HepG2 (cell line): ENCODE data around the gene KRTAP27-1. TPM values are rescaled to one million over a fixed set of nuclear protein-coding genes. Genes with fewer than 3 reads are reported as not detected.
A peak's percentile ranks its signal among the peaks of the same experiment; 100 is the strongest.

ENCODE experiments used
- ATAC-seq: fragments of 200-7000 bp; cut with Tn5 transposase; 3 replicates; pipeline ENCODE4 v1.9.1; 2020; ENCODE audit warnings: mild to moderate bottlenecking, moderate library complexity
- BruUV-seq: library from RNA; stranded (reverse); fragments of 400-500 nt; replicated peaks from 2 replicates; lab custom pipeline; 2021; lab: Mats Ljungman, UMichigan
- CTCF ChIA-PET: fragments of 300-600 bp; formaldehyde crosslinking; extraction: SDS; loops from one replicate; lab custom pipeline; 2021; ENCODE audit warnings: low total read pairs, inconsistent platforms, low intra/inter-chr PET ratio; lab: Yijun Ruan, JAX
- POLR2A ChIA-PET: fragments of 350-600 bp; sonication (Branson Sonifier 250); formaldehyde crosslinking; loops from one replicate; lab custom pipeline; 2020; ENCODE audit warnings: antibody characterized with exemption, inconsistent platforms; lab: Yijun Ruan, JAX
- DNase-seq: peaks from one replicate; pipeline ENCODE4 v3.0.0-alpha.2; 2015; ENCODE audit warnings: low spot score
- FAIRE-seq: peaks from 3 replicates; lab custom pipeline; 2011; peaks lifted over from hg19 to GRCh38; lab: Jason Lieb, UNC
- H2AFZ ChIP-seq: one replicate; pipeline ENCODE4 v1.6.1; 2011; ENCODE audit warnings: low read length, inconsistent platforms
- H3K27ac ChIP-seq: fragments of 300-600 bp; 3 replicates; pipeline ENCODE4 v1.8.0; 2011; ENCODE audit warnings: mixed run types, mild to moderate bottlenecking, mixed read lengths, low read length, inconsistent platforms; ENCODE audit not compliant: insufficient read depth; ENCODE audit errors: extremely low read length
- H3K27me3 ChIP-seq, 2 experiments: fragments of 200-600 bp in 1 of 2; 2 replicates in 1 of 2; 3 replicates in 1 of 2; pipeline versions ENCODE4 v1.6.0 to v1.8.0; 2011; ENCODE audit warnings: low read length in 2 of 2, mild to moderate bottlenecking in 2 of 2, moderate library complexity in 2 of 2, inconsistent platforms in 1 of 2; ENCODE audit not compliant: insufficient read depth in 2 of 2, control insufficient read depth in 1 of 2
- H3K36me3 ChIP-seq, 2 experiments: fragments of 200-600 bp in 1 of 2; replicated peaks in 1 of 2; 2 replicates in 1 of 2; 3 replicates in 1 of 2; pipeline versions ENCODE4 v1.5.1 to v1.8.0; 2011; ENCODE audit warnings: low read length in 2 of 2, inconsistent platforms in 1 of 2; ENCODE audit not compliant: insufficient read depth in 2 of 2, control insufficient read depth in 1 of 2
- H3K4me1 ChIP-seq: 2 replicates; pipeline ENCODE4 v1.5.1; 2012; ENCODE audit warnings: low read length, inconsistent platforms; ENCODE audit not compliant: insufficient read depth
- H3K4me2 ChIP-seq: 2 replicates; pipeline ENCODE4 v1.6.0; 2011; ENCODE audit warnings: low read depth, low read length, inconsistent platforms
- H3K4me3 ChIP-seq, 3 experiments: fragments of 200-600 bp in 1 of 3; sonication (generic), shearing (Covaris generic) in 1 of 3; replicated peaks in 1 of 3; 2 replicates each; pipeline ENCODE4 v1.5.1; 2011 to 2016; ENCODE audit warnings: low read length in 3 of 3, inconsistent platforms in 2 of 3, low read depth in 2 of 3, mild to moderate bottlenecking in 2 of 3, control low read depth in 1 of 3, mixed read lengths in 1 of 3; ENCODE audit not compliant: insufficient read depth in 1 of 3
- H3K79me2 ChIP-seq: one replicate; pipeline ENCODE4 v1.6.1; 2011; ENCODE audit warnings: low read length, inconsistent platforms; ENCODE audit not compliant: insufficient read depth
- H3K9ac ChIP-seq: 2 replicates; pipeline ENCODE4 v1.6.0; 2011; ENCODE audit warnings: mild to moderate bottlenecking, low read depth, low read length, inconsistent platforms; ENCODE audit not compliant: insufficient read depth
- H3K9me3 ChIP-seq: 2 replicates; pipeline ENCODE4 v1.5.1; 2012; ENCODE audit warnings: mild to moderate bottlenecking, low read length
- H4K20me1 ChIP-seq: 2 replicates; pipeline ENCODE4 v1.6.0; 2011; ENCODE audit warnings: inconsistent platforms, mild to moderate bottlenecking, low read length, moderate library complexity; ENCODE audit not compliant: insufficient read depth
- HDAC6 ChIP-seq: fragments of 200-600 bp; sonication (generic); IDR thresholded peaks from 2 replicates; pipeline ENCODE4 v1.7.0; 2017; ENCODE audit warnings: mild to moderate bottlenecking, antibody characterized with exemption, low read length, low read depth
- IRX3 ChIP-seq: sonication (generic); formaldehyde crosslinking; IDR thresholded peaks from 2 replicates; pipeline ENCODE4 v1.8.1; 2023; ENCODE audit warnings: mild to moderate bottlenecking, low read depth, missing genetic modification reagents, borderline replicate concordance
- KAT2B ChIP-seq: fragments of 150-350 bp; IDR thresholded peaks from 2 replicates; pipeline ENCODE4 v1.6.1; 2014; ENCODE audit warnings: low read depth, low read length, borderline replicate concordance
- NR2F6 ChIP-seq, 2 experiments: IDR thresholded peaks; 2 replicates each; pipeline ENCODE4 v1.6.1; 2016; ENCODE audit warnings: antibody characterized with exemption in 1 of 2, mild to moderate bottlenecking in 1 of 2
- NR3C1 ChIP-seq: sonication (generic); formaldehyde crosslinking; IDR thresholded peaks from 2 replicates; pipeline ENCODE4 v1.4.0; 2020; ENCODE audit warnings: missing genetic modification reagents
- RBM39 ChIP-seq: fragments of 200-400 bp; formaldehyde crosslinking; IDR thresholded peaks from one replicate; pipeline ENCODE4 v1.6.1; 2018; ENCODE audit warnings: antibody characterized with exemption, mild to moderate bottlenecking, low read depth, low read length; ENCODE audit not compliant: poor library complexity, severe bottlenecking
- SCMH1 ChIP-seq: sonication (generic); formaldehyde crosslinking; IDR thresholded peaks from 2 replicates; pipeline ENCODE4 v1.9.0; 2021; ENCODE audit warnings: missing genetic modification reagents, mild to moderate bottlenecking, borderline replicate concordance
- SMC3 ChIP-seq: IDR thresholded peaks from 2 replicates; pipeline ENCODE4 v1.6.1; 2011; ENCODE audit warnings: low read length, improper control_type of control experiment
- ZFP62 ChIP-seq: sonication (generic); formaldehyde crosslinking; IDR thresholded peaks from 2 replicates; pipeline ENCODE4 v1.4.0; 2020; ENCODE audit warnings: missing genetic modification reagents
- ZFP90 ChIP-seq: sonication (generic); formaldehyde crosslinking; IDR thresholded peaks from 2 replicates; pipeline ENCODE4 v1.8.0; 2022; ENCODE audit warnings: missing genetic modification reagents, mild to moderate bottlenecking, inconsistent platforms, borderline replicate concordance
- ZMAT3 ChIP-seq: sonication (generic); formaldehyde crosslinking; conservative IDR thresholded peaks from 2 replicates; pipeline ENCODE4 v1.7.0; 2021; ENCODE audit warnings: missing genetic modification reagents
- ZNF17 ChIP-seq: sonication (generic); formaldehyde crosslinking; IDR thresholded peaks from 2 replicates; pipeline ENCODE4 v1.5.0; 2020; ENCODE audit warnings: mild to moderate bottlenecking, missing genetic modification reagents
- ZNF282 ChIP-seq: fragments of 450-650 bp; IDR thresholded peaks from 2 replicates; pipeline ENCODE4 v1.6.1; 2018; ENCODE audit not compliant: partially characterized antibody
- ZNF552 ChIP-seq: sonication (generic); formaldehyde crosslinking; IDR thresholded peaks from 2 replicates; pipeline ENCODE4 v1.9.0; 2022; ENCODE audit warnings: missing genetic modification reagents, mild to moderate bottlenecking, borderline replicate concordance
- ZNF614 ChIP-seq: IDR thresholded peaks from 2 replicates; pipeline ENCODE4 v1.6.1; 2018; ENCODE audit warnings: missing biosample characterization, missing genetic modification reagents, inconsistent platforms, borderline replicate concordance
- ZNF790 ChIP-seq: sonication (generic); formaldehyde crosslinking; IDR thresholded peaks from 2 replicates; pipeline ENCODE4 v1.8.0; 2022; ENCODE audit warnings: missing genetic modification reagents, mild to moderate bottlenecking, borderline replicate concordance
- ZNF891 ChIP-seq: sonication (generic); formaldehyde crosslinking; IDR thresholded peaks from 2 replicates; pipeline ENCODE4 v1.5.0; 2020; ENCODE audit warnings: mild to moderate bottlenecking, missing genetic modification reagents
- WGBS: methylation state at CpG from one replicate; pipeline ENCODE4 v1.1.6; 2017; ENCODE audit warnings: low lambda C conversion rate; 5-methylcytosine and 5-hydroxymethylcytosine counted together
- in situ Hi-C: cut with HindIII; loops from 2 replicates; pipeline ENCODE4 v1.10.0; 2017; ENCODE audit warnings: low pct_unique_long_range_greater_than_20kb; ENCODE audit not compliant: extremely low pct_ligation_motif_present
- intact Hi-C: fragments of 100-400 bp; cut with micrococcal nuclease; formaldehyde crosslinking; loops from one replicate; pipeline ENCODE4 v1.10.0; 2022; ENCODE audit not compliant: unreplicated experiment
- polyA plus RNA-seq, 8 experiments: library from polyadenylated mRNA; depleted of rRNA in 3 of 8; stranded (reverse) in 7 of 8; unstranded in 1 of 8; fragments of >200 nt; fragmentation: Illumina TruSeq in 4 of 8; extraction: Trizol in 4 of 8; gene quantifications; 2 replicates each; pipeline versions ENCODE4 v1.2.1 to v1.2.3, GENCODE V29; 2011 to 2016; ENCODE audit warnings: low read depth in 4 of 8, missing spikeins in 1 of 8, mixed read lengths in 1 of 8; ENCODE audit not compliant: insufficient read depth in 1 of 8
- total RNA-seq, 5 experiments: library from RNA; depleted of rRNA; stranded (reverse); fragments of >200 nt; fragmentation: Illumina TruSeq; extraction: Trizol; gene quantifications; 2 replicates each; pipeline ENCODE4 v1.2.3, GENCODE V29; 2016; ENCODE audit warnings: low read depth in 1 of 5
- TF ChIP-seq, protein P1 (sequence below), 2 experiments: fragments of 450-650 bp in 1 of 2; sonication (generic) in 1 of 2; formaldehyde crosslinking; IDR thresholded peaks; 2 replicates each; pipeline versions ENCODE4 v1.5.0 to v1.8.0; 2020 to 2022; ENCODE audit warnings: mild to moderate bottlenecking in 1 of 2, missing genetic modification reagents in 1 of 2
- TF ChIP-seq, protein P2 (sequence below): sonication (generic); formaldehyde crosslinking; IDR thresholded peaks from 2 replicates; pipeline ENCODE4 v1.5.1; 2020; ENCODE audit warnings: missing genetic modification reagents, mild to moderate bottlenecking, borderline replicate concordance

Gene KRTAP27-1
- total and polyA plus RNA-seq, 2 of the 13 experiments (the other 11 are each of a cell fraction or from before 2014, with no cell fraction given): not detected

DNA sequence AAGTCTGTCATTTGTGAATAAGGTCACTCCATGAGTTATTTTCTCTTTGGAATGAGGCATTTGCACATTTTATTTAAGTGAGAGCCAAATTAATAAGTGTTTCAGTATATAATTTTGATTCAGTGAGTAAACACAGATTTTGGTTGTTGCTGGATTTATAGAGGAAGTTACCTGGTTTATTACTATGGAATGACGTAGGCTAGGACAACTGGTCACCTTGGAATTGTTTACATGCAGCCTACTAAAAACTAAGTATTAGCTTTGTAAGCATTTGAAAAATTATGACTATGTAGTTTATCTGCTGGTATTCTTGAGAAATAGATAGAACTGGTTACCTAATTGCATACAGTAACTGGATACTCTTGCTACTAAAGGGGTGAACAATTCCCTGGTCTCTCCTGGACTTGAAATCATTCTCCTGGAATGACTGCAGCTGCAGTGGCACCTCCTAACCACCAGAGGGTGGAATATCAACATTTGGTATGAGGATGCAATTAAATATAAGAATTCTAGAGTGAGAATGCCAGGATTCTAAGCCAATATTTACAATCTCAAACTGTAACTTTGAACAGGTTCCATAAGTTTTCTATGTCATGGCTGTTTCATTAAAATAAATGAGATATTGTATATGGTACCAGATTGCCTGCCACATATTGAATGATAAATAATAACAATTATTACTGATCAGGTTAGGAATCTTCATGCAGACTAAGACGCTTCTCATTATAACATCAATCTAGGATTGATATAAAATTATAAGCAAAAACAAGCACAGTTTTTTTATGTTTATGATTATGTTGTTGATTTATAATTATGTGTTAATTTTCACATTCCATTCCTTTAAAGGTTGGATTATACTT is 3.5 kb upstream of the KRTAP27-1 start (continued):
- no peak for TF ChIP-seq NR2F6 (IDR thresholded peaks at IDR 0.05)
- TF ChIP-seq NR2F6 (CRISPR knock-in tag; IDR thresholded peaks at IDR 0.05): no peak
- no peak for TF ChIP-seq NR3C1 (CRISPR knock-in tag)
- TF ChIP-seq, protein P1, sequence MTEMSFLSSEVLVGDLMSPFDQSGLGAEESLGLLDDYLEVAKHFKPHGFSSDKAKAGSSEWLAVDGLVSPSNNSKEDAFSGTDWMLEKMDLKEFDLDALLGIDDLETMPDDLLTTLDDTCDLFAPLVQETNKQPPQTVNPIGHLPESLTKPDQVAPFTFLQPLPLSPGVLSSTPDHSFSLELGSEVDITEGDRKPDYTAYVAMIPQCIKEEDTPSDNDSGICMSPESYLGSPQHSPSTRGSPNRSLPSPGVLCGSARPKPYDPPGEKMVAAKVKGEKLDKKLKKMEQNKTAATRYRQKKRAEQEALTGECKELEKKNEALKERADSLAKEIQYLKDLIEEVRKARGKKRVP (CRISPR knock-in tag; IDR thresholded peaks at IDR 0.05): no peak
- TF ChIP-seq IRX3: no peak
- TF ChIP-seq ZFP62 (CRISPR knock-in tag): no peak
- no peak for TF ChIP-seq SCMH1
- no peak for TF ChIP-seq ZNF790
- no peak for TF ChIP-seq HDAC6
- TF ChIP-seq ZMAT3 (CRISPR knock-in tag): no peak
- TF ChIP-seq SMC3: peak; percentile 24; the same call in 1 of the 2 replicates
- TF ChIP-seq RBM39: no peak

DNA sequence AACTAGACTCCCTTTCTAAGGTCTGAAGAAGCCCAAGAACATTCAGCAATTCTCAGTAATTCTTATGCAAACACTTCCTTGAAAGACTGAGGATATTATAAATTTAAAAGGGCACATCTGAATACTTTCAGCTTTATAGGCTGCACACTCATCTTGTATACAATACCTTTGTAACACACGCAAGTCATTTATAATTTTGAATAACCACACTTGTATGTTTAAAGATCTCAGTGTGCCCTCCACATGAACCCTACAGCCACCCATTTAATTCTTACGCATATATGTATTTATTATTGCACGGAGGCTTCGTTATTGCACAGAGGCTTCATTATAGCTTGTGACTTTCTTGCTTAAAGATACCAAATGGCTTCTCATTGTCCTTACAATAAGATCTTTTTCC is 1.2 kb upstream of the KRTAP27-1 start:
- in situ Hi-C loops (loop anchor here (25.0 kb wide), 1 partner anchor 749 kb away; no protein-coding TSS in a partner anchor), intact Hi-C loops (no loop called here)
- H3K36me3 ChIP-seq: no peaks in the 10 kb centered on the region
- H3K9ac ChIP-seq: no peak overlapping the region
- peaks cover 64% of the 10 kb centered on the region for H3K9me3 ChIP-seq
- TF ChIP-seq ZNF17 (no peak), ZNF891 (CRISPR knock-in tag) (no peak), ZNF282 (no peak), ZNF552 (CRISPR knock-in tag) (no peak), ZFP90 (no peak), KAT2B (no peak), NR3C1 (CRISPR knock-in tag) (no peak), ZNF614 (CRISPR knock-in tag) (no peak)
- TF ChIP-seq, protein P2, sequence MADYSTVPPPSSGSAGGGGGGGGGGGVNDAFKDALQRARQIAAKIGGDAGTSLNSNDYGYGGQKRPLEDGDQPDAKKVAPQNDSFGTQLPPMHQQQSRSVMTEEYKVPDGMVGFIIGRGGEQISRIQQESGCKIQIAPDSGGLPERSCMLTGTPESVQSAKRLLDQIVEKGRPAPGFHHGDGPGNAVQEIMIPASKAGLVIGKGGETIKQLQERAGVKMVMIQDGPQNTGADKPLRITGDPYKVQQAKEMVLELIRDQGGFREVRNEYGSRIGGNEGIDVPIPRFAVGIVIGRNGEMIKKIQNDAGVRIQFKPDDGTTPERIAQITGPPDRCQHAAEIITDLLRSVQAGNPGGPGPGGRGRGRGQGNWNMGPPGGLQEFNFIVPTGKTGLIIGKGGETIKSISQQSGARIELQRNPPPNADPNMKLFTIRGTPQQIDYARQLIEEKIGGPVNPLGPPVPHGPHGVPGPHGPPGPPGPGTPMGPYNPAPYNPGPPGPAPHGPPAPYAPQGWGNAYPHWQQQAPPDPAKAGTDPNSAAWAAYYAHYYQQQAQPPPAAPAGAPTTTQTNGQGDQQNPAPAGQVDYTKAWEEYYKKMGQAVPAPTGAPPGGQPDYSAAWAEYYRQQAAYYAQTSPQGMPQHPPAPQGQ (CRISPR knock-in tag): no peak
- no peaks in the 10 kb centered on the region for H3K79me2 ChIP-seq
- no peak for ATAC-seq
- FAIRE-seq: no peak
- H3K4me1 ChIP-seq: no peaks in the 10 kb centered on the region
- no peak overlapping the region for H3K4me2 ChIP-seq
- POLR2A ChIA-PET: no interaction called here
- no peak overlapping the region for H3K27ac ChIP-seq
- no peaks in the 10 kb centered on the region for H3K27me3 ChIP-seq
- H4K20me1 ChIP-seq: no peaks in the 10 kb centered on the region
- H2AFZ ChIP-seq: no peak overlapping the region
- CTCF ChIA-PET: no interaction called here
- no peak overlapping the region for H3K4me3 ChIP-seq
- BruUV-seq: no TSS peak
- WGBS: 41% methylated on average over 4 of the region's 4 CpGs
- no peak for DNase-seq
